ENCODE measurements around the gene MEST. TPM values are rescaled to one million over a fixed set of nuclear protein-coding genes. Genes with fewer than 3 reads are reported as not detected.
A peak's percentile ranks its signal among the peaks of the same experiment; 100 is the strongest.

The MEST gene
- polyA plus RNA-seq, 6 donors from 2014 or later, result 4.6 to 19.4 (median 5.7) TPM

DNA sequence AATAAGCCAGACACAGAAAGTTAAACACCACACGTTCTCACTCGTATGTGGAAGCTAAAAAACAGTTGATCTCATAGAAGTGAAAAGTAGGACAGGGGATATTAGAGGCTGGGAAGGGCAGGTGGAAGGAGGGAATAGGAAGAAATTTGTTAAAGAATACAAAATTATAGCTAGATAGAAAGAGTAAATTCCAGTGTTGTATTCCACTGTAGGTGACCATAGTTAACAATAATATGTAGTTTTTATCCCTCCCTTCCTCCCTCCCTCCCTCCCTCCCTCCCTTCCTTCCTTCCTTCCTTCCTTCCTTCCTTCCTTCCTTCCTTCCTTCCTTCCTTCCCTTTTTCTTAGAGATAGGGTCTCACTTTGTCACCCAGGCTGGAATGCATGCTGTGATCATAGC is 19.9 kb upstream of the MEST start:
- Mint-ChIP-seq H3K36me3 (no peaks in the 10 kb centered on the region), H3K27ac (peak overlapping the region in 1 of 6 donors; percentile 88), H3K4me1 (peaks cover 15 to 25% (median 24%) of the 10 kb centered on the region in 3 donors), H3K4me3 (peak overlapping the region in 1 of 8 donors; percentile 1), H3K9me3 (peaks cover 0 to 2% (median 0%) of the 10 kb centered on the region in 7 donors), H3K27me3 (peaks cover 4 to 9% (median 7%) of the 10 kb centered on the region in 3 donors)
- DNase-seq (no peak), ATAC-seq (ENCODE audit: low read depth in 2 of 2) (no peak)

DNA sequence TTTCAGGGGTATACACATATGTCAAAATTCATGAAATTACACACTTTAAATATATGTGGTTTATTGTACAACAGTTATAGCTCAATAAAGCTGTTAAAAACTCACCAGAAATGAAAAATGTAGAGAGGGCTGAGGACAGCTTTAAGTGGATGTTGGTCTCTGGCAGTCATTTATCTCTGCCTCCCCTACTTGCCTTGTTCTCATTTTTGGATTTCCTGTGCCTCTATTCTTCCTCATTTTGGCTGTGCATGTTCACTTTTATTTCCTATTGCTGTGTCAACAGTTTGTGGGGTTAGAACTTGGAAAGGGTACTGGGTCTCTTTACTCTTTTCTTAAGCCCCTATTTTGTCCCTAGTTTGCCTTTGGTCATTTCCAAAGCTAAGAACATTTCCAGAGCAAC is 18.6 kb upstream of the MEST start:
- Mint-ChIP-seq H3K4me3 (peak overlapping the region in 1 of 8 donors; percentile 14), H3K27me3 (peaks cover 0 to 8% (median 5%) of the 10 kb centered on the region in 3 donors), H3K9me3 (peaks cover 0 to 5% (median 0%) of the 10 kb centered on the region in 7 donors), H3K4me1 (peaks cover 15 to 25% (median 24%) of the 10 kb centered on the region in 3 donors), H3K36me3 (no peaks in the 10 kb centered on the region), H3K27ac (no peak overlapping the region)
- no peak for DNase-seq
- peak; percentile 58 to 72 for ATAC-seq (ENCODE audit: low read depth in 2 of 2)

DNA sequence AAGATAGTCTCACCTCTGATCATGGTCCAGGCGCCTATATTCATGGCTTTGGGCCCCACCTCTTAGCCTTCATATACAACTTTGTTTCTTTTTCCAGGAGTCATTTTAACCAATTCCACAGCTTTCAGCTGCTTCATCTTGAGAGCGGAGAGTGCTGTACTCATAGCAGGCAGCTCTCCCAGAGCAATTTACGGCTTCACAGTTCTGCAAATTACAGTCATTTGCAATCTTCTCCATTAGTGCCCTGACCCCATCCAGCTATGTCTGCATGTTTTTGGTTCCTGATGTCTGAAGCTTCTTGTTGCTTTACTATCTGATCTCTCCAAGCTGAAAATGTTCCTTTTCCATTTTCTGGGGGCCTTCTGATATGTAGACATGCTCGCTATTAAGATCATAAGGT is 18.0 kb upstream of the MEST start:
- H3K4me1 Mint-ChIP-seq, result peaks cover 15 to 25% (median 24%) of the 10 kb centered on the region in 3 donors
- H3K9me3 Mint-ChIP-seq, result peaks cover 0 to 9% (median 2%) of the 10 kb centered on the region in 7 donors
- H3K27ac Mint-ChIP-seq, result no peak overlapping the region
- H3K36me3 Mint-ChIP-seq, result no peaks in the 10 kb centered on the region
- DNase-seq, result no peak
- no peak for ATAC-seq (ENCODE audit: low read depth in 2 of 2)
- peak overlapping the region in 1 of 8 donors; percentile 17 for H3K4me3 Mint-ChIP-seq
- peaks cover 0 to 5% (median 0%) of the 10 kb centered on the region in 3 donors for H3K27me3 Mint-ChIP-seq

DNA sequence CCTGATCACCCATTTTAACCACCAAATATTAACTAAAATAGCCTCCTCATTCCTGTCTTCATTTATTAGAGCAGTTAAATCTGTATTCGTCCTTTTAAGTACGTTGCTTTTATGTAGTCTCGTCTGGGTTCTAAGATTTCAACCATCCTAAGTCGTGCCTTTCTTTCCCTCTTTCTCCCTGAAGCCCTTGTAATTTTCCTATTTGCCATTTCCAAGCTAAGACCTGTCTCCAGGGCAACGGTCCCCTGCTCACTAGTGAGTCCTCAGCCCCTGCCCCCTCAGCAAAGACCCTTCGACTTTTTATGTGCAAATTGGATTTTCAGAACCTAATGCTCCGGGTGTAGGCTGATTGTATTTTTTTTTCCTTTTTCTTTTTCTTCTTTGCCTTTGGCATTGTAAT is 16.1 kb upstream of the MEST start:
- Mint-ChIP-seq H3K9me3 (peaks cover 0 to 9% (median 2%) of the 10 kb centered on the region in 7 donors), H3K4me1 (peaks cover 15 to 25% (median 24%) of the 10 kb centered on the region in 3 donors), H3K27ac (peak overlapping the region in 1 of 6 donors; percentile 25), H3K27me3 (peaks cover 0 to 8% (median 0%) of the 10 kb centered on the region in 3 donors), H3K4me3 (no peak overlapping the region), H3K36me3 (no peaks in the 10 kb centered on the region)
- no peak for ATAC-seq (ENCODE audit: low read depth in 2 of 2)
- DNase-seq, result no peak

DNA sequence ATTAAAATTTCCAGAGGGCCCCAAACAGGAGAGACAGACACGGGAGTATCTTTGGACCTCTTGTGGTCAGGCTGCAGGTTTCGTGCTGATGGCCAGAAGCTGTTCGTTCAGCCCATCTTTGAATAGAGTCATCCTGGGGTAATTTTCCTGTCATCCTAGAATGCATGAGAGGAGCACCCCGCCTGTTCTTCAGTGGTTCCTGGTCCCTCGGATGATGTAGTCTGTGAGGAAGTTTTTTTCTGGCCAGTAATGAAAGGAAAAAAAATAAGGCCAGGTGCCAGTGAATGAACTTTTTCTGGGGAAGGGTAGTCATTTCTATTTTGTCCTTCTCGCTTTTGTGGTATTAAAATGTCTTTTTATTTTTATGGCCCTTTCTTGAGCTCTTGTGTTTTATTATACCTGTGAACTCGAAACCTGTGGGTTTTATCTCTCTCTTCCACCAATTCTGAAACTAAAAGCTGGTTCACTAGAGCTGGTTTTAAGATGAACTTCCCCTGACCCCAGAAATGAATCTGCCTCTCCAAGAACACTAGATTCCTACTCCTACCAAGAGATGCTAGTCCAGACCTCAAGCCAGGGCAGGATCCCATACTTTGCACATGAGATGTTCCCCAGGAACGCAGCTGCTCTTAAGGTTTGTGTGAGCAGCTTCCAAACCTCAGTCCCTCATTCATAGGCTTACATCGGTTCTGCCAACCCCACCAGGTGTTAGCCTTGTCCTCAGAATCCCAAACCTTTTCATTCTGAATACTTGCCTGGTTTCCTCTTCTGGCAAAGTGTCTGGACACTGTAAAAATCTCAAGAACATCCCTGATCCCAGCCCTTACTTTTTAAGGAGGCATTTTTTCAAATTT is 15.4 kb upstream of the MEST start:
- peaks cover 0 to 8% (median 0%) of the 10 kb centered on the region in 3 donors for H3K27me3 Mint-ChIP-seq
- H3K4me3 Mint-ChIP-seq, result peak overlapping the region in 1 of 8 donors; percentile 38
- peaks cover 0 to 9% (median 2%) of the 10 kb centered on the region in 7 donors for H3K9me3 Mint-ChIP-seq
- no peaks in the 10 kb centered on the region for H3K36me3 Mint-ChIP-seq
- DNase-seq, result no peak
- ATAC-seq (ENCODE audit: low read depth in 2 of 2), result no peak
- no peak overlapping the region for H3K27ac Mint-ChIP-seq
- H3K4me1 Mint-ChIP-seq, result peaks cover 15 to 24% (median 24%) of the 10 kb centered on the region in 3 donors

DNA sequence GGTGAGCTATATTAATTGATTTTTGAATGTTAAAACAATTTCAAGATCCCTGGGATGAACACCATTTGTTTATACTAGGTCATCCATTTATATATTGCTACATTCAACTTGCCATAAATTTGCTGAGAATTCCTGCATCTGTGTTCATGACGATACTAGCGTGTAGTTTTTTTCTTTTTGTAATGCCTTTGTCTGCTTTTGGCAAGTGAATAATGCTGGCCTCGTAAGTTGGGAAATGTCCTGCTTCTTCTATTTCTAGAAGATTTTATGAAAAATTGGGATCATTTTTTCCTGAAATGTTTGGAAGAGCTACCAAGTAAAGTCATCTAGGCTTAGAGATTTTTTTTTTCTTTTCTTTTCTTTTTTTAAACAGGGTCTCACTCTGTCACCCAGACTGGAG is 12.9 kb upstream of the MEST start:
- ATAC-seq (ENCODE audit: low read depth in 2 of 2) (no peak), DNase-seq (no peak)
- Mint-ChIP-seq H3K4me1 (peaks cover 3 to 6% (median 5%) of the 10 kb centered on the region in 3 donors), H3K36me3 (no peaks in the 10 kb centered on the region), H3K4me3 (no peak overlapping the region), H3K9me3 (peaks cover 0 to 9% (median 2%) of the 10 kb centered on the region in 7 donors), H3K27me3 (peaks cover 4 to 25% (median 8%) of the 10 kb centered on the region in 3 donors), H3K27ac (no peak overlapping the region)

DNA sequence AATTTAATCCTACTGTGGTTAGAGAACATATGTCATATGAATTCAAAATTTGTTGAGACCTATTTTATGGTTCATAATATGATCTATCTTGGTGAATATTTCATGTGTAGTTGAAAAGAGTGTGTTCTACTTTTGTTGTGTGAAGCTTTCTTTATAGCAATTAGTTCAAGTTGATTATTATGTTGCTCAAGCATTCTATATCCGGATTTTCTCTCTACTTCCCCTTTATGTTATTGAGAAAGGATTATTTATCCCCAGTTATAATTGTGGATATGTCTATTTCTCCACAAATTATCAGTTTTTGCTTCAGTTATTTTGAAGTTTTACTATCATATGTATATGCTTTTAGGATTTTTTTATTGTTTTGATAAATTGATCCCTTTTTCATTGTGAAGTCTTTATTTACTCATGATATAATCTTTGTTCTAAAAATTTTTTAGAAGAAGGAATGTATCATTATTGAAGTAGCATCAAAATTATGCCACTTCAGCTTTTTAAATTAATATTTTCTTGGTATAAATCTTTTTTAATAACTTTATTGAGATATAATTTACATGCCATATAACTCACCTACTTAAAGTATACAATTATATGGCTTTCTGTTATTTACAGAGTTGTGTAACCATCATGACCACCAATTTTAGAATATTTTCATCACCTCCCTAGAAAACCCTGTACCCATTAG is 12.0 kb upstream of the MEST start:
- Mint-ChIP-seq H3K4me3 (no peak overlapping the region), H3K27ac (no peak overlapping the region), H3K4me1 (peaks cover 0 to 2% (median 0%) of the 10 kb centered on the region in 3 donors), H3K9me3 (peaks cover 0 to 9% (median 2%) of the 10 kb centered on the region in 7 donors), H3K36me3 (no peaks in the 10 kb centered on the region), H3K27me3 (peaks cover 7 to 31% (median 13%) of the 10 kb centered on the region in 3 donors)
- no peak for ATAC-seq (ENCODE audit: low read depth in 2 of 2)
- DNase-seq, result no peak

DNA sequence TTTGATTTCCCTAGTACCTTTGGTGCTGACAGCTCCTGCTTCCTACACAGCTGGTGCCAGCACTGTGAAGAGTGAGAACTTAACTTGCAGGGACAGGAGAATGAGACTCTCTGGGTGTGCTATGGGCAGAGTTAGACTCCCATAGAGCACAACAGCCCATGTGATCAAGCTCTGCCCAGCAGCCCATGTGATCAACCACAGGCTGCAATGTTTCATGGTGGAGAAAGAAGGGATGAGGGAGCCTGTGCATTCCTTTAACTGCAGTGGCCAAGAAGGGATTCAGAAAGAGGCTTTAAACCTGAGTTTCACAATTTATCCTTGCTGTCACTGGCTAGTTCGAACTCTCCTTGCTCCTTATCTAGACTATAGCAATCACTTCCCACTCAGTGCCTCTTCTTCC is 10.0 kb upstream of the MEST start:
- DNase-seq (no peak), ATAC-seq (ENCODE audit: low read depth in 2 of 2) (no peak)
- H3K9me3 Mint-ChIP-seq, result peaks cover 0 to 9% (median 2%) of the 10 kb centered on the region in 7 donors
- H3K4me3 Mint-ChIP-seq, result no peak overlapping the region
- H3K27ac Mint-ChIP-seq, result no peak overlapping the region
- H3K27me3 Mint-ChIP-seq, result peaks cover 19 to 47% (median 29%) of the 10 kb centered on the region in 3 donors
- H3K4me1 Mint-ChIP-seq, result peaks cover 13 to 21% (median 20%) of the 10 kb centered on the region in 3 donors
- no peaks in the 10 kb centered on the region for H3K36me3 Mint-ChIP-seq

DNA sequence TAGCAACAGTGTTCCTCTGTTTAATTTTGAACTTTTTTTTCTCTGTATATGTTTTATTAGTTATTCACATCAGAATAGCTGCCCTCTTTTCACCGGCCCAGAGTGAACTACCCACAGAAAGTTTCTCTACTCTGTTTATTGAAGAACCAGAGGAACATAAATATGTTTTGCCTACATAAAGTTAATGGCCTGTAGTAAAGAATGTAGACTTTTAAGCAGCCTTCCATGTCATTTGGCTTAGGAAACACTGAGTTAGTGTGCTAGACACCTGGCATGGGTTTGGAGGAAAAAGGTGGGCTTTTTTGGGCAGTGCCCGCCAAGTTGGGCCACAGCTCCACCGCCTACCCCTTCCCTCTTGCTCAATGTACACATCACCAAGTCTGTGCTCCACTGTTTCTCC is 8.9 kb upstream of the MEST start:
- no peak overlapping the region for H3K27ac Mint-ChIP-seq
- DNase-seq (no peak), ATAC-seq (ENCODE audit: low read depth in 2 of 2) (no peak)
- H3K27me3 Mint-ChIP-seq, result peaks cover 23 to 48% (median 34%) of the 10 kb centered on the region in 3 donors
- H3K9me3 Mint-ChIP-seq, result peaks cover 0 to 7% (median under 1%) of the 10 kb centered on the region in 7 donors
- peaks cover 16 to 25% (median 24%) of the 10 kb centered on the region in 3 donors for H3K4me1 Mint-ChIP-seq
- no peak overlapping the region for H3K4me3 Mint-ChIP-seq
- no peaks in the 10 kb centered on the region for H3K36me3 Mint-ChIP-seq

DNA sequence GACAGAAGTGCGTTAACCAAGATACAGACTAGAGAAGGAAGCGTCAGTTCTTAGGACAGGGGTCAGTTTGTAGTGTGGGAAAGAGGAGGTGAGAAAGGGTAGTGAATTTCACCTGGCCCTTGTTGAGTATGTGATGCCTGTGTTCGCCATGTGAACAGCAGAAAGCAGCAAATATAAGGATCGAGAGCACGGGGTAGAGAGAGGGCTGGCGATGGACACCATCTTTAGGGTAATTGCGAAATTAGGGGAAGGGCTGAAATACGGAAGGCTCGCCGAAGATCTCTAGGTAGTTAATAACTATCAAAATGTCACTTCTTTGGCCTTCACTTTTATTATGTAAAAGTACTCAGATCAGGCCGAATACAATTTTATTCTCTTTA is 6.2 kb upstream of the MEST start:
- DNase-seq, result no peak
- Mint-ChIP-seq H3K36me3 (no peaks in the 10 kb centered on the region), H3K9me3 (no peaks in the 10 kb centered on the region), H3K27ac (peak overlapping the region in 2 of 6 donors; percentile 35 to 37), H3K4me1 (peaks cover 20 to 25% (median 24%) of the 10 kb centered on the region in 3 donors), H3K27me3 (peaks cover 34 to 51% (median 35%) of the 10 kb centered on the region in 3 donors), H3K4me3 (peak overlapping the region; percentile 89 to 93 (median 91))
- no peak for ATAC-seq (ENCODE audit: low read depth in 2 of 2)

DNA sequence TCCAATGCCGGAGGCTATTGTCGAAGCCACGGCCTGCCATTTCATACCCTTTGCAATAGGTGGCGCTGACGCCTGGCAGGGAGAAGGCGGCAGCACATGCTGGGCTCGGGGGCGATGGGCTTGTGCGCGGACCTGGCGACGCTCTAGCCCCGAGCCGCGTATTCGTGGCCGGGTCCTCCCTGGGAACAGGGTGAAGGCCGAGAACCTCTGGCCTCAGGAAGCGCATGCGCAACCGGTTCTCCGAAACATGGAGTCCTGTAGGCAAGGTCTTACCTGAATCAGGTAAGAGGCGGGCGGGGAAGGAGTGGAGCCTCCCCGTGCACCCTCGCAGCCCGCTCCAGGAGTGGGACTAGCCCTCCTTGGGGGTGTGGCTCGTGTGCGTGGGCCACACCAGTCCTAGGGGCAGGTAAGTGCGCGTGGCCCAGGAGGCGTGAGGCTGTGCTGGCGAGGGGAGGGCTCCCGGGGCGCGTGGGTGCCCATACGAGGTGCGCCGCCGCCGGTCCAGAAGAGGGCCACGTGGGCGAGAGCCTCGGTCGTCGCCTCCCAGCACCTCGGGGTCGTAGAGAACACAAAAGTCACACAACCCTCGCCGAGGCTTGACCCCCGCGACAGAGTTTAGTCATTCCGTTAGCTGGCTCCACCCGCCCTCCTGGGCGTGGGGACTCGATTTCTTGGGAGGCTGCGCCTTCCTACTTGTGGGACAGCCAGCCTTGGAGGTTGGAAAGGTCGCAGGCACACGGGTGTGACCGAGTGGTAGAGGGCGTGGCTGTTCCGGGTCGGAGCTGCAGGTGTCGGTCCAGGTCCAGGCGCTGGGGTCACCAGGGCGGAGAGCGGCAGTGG is 5.6 kb upstream of the MEST start:
- H3K4me1 Mint-ChIP-seq, result peaks cover 24 to 29% (median 25%) of the 10 kb centered on the region in 3 donors
- H3K9me3 Mint-ChIP-seq, result peaks cover 0 to 2% (median 0%) of the 10 kb centered on the region in 7 donors
- peak; percentile 53 for DNase-seq
- H3K4me3 Mint-ChIP-seq, result peak overlapping the region; percentile 89 to 93 (median 91)
- ATAC-seq (ENCODE audit: low read depth in 2 of 2), result peak; percentile 73 to 76
- H3K36me3 Mint-ChIP-seq, result no peaks in the 10 kb centered on the region
- peaks cover 38 to 51% (median 39%) of the 10 kb centered on the region in 3 donors for H3K27me3 Mint-ChIP-seq
- peak overlapping the region in 5 of 6 donors; percentile 13 to 80 (median 37) for H3K27ac Mint-ChIP-seq

DNA sequence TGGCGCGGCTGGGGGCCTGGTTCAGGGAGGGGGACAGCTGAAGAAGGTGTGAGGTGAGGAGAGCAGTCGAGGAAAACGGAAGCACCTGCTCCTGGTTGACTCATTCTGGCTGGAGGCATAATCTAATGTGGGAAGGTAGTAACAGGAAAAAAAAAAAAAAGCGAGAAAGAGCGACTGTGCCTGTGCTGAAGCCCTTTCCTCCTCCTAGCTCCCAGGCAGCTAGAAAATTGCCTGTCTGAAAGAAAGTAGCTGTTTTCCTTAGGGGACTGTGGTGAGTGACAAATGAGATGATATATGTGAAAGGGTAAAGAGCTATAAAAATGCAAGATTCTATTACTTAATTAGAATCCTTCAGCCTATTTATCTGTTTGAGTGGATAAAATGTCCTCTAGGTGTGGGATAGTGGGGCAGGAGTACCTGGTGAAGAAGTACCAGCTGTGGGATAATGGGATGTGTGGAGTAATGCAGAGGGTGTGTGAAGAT is 4.9 kb upstream of the MEST start:
- H3K4me1 Mint-ChIP-seq, result peaks cover 28 to 34% (median 30%) of the 10 kb centered on the region in 3 donors
- peaks cover 39 to 48% (median 43%) of the 10 kb centered on the region in 3 donors for H3K27me3 Mint-ChIP-seq
- peak overlapping the region; percentile 89 to 93 (median 91) for H3K4me3 Mint-ChIP-seq
- H3K36me3 Mint-ChIP-seq, result no peaks in the 10 kb centered on the region
- DNase-seq (no peak), ATAC-seq (ENCODE audit: low read depth in 2 of 2) (no peak)
- H3K27ac Mint-ChIP-seq, result peak overlapping the region in 3 of 6 donors; percentile 64 to 80 (median 77)
- H3K9me3 Mint-ChIP-seq, result peaks cover 0 to 2% (median 0%) of the 10 kb centered on the region in 7 donors

Data from naive B cell (primary cell).